Endothelial cell (in vitro differentiated cells): ENCODE results near the gene RAB35. TPM values are rescaled to one million over a fixed set of nuclear protein-coding genes. Genes with fewer than 3 reads are reported as not detected.

Experiments used
- DNase-seq: peaks from one replicate; pipeline ENCODE4 v3.0.0; 2021; ENCODE audit warnings: low spot score
- H3K27ac Mint-ChIP-seq: one replicate; pipeline ENCODE4 v1.8.0; 2021; ENCODE audit warnings: mixed read lengths, inconsistent platforms; ENCODE audit not compliant: unreplicated experiment
- H3K27me3 Mint-ChIP-seq: one replicate; pipeline ENCODE4 v1.8.0; 2021; ENCODE audit warnings: mild to moderate bottlenecking, moderate library complexity, mixed read lengths, inconsistent platforms; ENCODE audit not compliant: unreplicated experiment
- H3K36me3 Mint-ChIP-seq: one replicate; pipeline ENCODE4 v1.8.0; 2021; ENCODE audit warnings: mild to moderate bottlenecking, low read depth, mixed read lengths, inconsistent platforms; ENCODE audit not compliant: unreplicated experiment
- H3K4me1 Mint-ChIP-seq: one replicate; pipeline ENCODE4 v1.8.0; 2021; ENCODE audit warnings: mild to moderate bottlenecking, mixed read lengths, inconsistent platforms; ENCODE audit not compliant: unreplicated experiment
- H3K4me3 Mint-ChIP-seq: one replicate; pipeline ENCODE4 v1.8.0; 2021; ENCODE audit warnings: mild to moderate bottlenecking, mixed read lengths, inconsistent platforms; ENCODE audit not compliant: unreplicated experiment
- H3K9me3 Mint-ChIP-seq: one replicate; pipeline ENCODE4 v1.8.0; 2021; ENCODE audit warnings: mixed read lengths, inconsistent platforms; ENCODE audit not compliant: unreplicated experiment
- total RNA-seq: library from RNA; stranded (reverse); fragmentation: NEBNext Ultra II Directional; extraction: Animal tissue kit (Norgen Biotek cat#: 25700); gene quantifications from one replicate; pipeline ENCODE4 v1.2.1, GENCODE V29; 2021; ENCODE audit not compliant: unreplicated experiment
- TF ChIP-seq, protein P1 (sequence below): fragments of 200-600 bp; sonication (generic); IDR thresholded peaks from one replicate; pipeline ENCODE4 v1.5.0; 2021; ENCODE audit warnings: antibody characterized with exemption; ENCODE audit not compliant: unreplicated experiment

The RAB35 gene
- total RNA-seq, 1 donor from 2014 or later, result 76.4 TPM

GRCh38 chr12:120089105-120089504 is 27.4 kb downstream of the RAB35 start:
- DNase-seq, result no peak
- Mint-ChIP-seq H3K4me3 (no peak overlapping the region), H3K4me1 (peaks cover 10% of the 10 kb centered on the region), H3K27me3 (peaks cover 17% of the 10 kb centered on the region), H3K27ac (no peak overlapping the region), H3K36me3 (peaks cover 13% of the 10 kb centered on the region), H3K9me3 (no peaks in the 10 kb centered on the region)
- TF ChIP-seq, protein P1, sequence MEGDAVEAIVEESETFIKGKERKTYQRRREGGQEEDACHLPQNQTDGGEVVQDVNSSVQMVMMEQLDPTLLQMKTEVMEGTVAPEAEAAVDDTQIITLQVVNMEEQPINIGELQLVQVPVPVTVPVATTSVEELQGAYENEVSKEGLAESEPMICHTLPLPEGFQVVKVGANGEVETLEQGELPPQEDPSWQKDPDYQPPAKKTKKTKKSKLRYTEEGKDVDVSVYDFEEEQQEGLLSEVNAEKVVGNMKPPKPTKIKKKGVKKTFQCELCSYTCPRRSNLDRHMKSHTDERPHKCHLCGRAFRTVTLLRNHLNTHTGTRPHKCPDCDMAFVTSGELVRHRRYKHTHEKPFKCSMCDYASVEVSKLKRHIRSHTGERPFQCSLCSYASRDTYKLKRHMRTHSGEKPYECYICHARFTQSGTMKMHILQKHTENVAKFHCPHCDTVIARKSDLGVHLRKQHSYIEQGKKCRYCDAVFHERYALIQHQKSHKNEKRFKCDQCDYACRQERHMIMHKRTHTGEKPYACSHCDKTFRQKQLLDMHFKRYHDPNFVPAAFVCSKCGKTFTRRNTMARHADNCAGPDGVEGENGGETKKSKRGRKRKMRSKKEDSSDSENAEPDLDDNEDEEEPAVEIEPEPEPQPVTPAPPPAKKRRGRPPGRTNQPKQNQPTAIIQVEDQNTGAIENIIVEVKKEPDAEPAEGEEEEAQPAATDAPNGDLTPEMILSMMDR, result no peak

GRCh38 chr12:120086801-120087621 is 29.5 kb downstream of the RAB35 start:
- H3K27ac Mint-ChIP-seq, result no peak overlapping the region
- peak; percentile 100 for DNase-seq
- H3K4me1 Mint-ChIP-seq, result peaks cover 10% of the 10 kb centered on the region
- H3K9me3 Mint-ChIP-seq, result no peaks in the 10 kb centered on the region
- TF ChIP-seq, protein P1, result peak; percentile 96
- peak overlapping the region; percentile 77 for H3K4me3 Mint-ChIP-seq
- H3K27me3 Mint-ChIP-seq, result peaks cover 11% of the 10 kb centered on the region
- H3K36me3 Mint-ChIP-seq, result peaks cover 13% of the 10 kb centered on the region

DNA sequence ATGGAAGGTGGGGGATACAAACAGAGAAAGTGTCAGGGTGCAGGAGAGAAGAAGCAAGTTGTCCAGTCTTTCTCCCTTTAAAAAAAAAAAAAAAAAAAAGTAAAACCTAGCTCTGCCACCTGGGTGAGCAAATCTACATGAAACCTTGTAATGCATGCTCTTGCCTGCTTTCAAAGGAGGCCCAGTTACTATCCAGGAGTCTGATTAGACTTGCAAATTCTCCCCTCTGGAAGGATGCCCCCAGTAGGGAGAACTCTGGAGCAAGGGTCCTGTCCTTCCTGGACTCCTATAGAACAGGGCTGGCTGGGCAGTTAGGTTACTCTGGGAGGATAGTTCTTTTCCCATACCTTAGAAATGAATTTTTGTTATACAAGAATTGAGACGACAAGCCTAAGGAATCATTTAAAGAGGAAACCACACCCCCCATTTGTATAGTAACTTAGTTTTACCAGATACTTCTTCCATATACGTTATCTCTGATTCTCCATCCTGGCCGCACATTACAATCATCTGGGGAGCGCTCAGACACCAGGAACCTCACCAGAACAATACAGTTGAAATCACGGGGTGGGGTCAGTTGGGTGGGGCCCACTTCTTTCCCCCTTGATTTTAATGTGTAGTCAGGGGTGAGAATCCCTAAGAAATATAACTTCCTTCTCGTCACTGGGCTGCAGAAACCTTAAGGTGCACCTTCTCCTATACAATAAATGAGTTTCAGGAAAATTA is 30.5 kb downstream of the RAB35 start:
- DNase-seq, result no peak
- peaks cover 6% of the 10 kb centered on the region for H3K27me3 Mint-ChIP-seq
- TF ChIP-seq, protein P1, result no peak

DNA sequence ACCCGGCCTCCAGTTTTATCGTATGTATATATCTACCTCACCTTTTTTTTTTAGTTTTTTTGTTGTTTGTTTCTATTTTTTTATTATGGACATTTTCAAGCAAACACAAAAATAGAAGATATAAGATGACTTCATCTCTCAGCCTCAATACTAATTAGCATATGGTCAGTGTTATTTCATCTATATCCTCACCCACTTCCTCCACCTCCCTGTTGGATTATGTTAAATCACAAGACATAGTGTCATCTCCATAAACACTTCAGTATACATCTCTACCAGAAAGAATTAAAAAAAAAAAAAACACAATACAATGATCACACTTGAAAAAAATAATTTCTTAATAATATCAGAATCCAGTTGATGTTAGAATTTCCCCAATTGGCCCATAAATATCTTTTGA is 34.9 kb downstream of the RAB35 start:
- no peak overlapping the region for H3K27ac Mint-ChIP-seq
- H3K4me3 Mint-ChIP-seq, result no peak overlapping the region
- TF ChIP-seq, protein P1, result no peak
- H3K9me3 Mint-ChIP-seq, result no peaks in the 10 kb centered on the region
- peaks cover 5% of the 10 kb centered on the region for H3K4me1 Mint-ChIP-seq
- peaks cover 1% of the 10 kb centered on the region for H3K27me3 Mint-ChIP-seq
- H3K36me3 Mint-ChIP-seq, result no peaks in the 10 kb centered on the region
- DNase-seq, result no peak

More for the DNA sequence above, 30.5 kb downstream of the RAB35 start:
- peaks cover 8% of the 10 kb centered on the region for H3K36me3 Mint-ChIP-seq
- H3K9me3 Mint-ChIP-seq, result no peaks in the 10 kb centered on the region
- peak overlapping the region; percentile 61 for H3K27ac Mint-ChIP-seq
- H3K4me1 Mint-ChIP-seq, result peaks cover 10% of the 10 kb centered on the region
- H3K4me3 Mint-ChIP-seq, result no peak overlapping the region
